HEK293 (cell line): Measurements from ENCODE around the gene CCDC170.

Source experiments
- CTCF ChIA-PET: fragments of 350-600 bp; formaldehyde crosslinking; extraction: SDS; loops from one replicate; lab custom pipeline; 2021; ENCODE audit warnings: antibody characterized with exemption; lab: Yijun Ruan, JAX
- POLR2A ChIA-PET: fragments of 300-600 bp; formaldehyde crosslinking; extraction: SDS; loops from one replicate; lab custom pipeline; 2020; ENCODE audit warnings: antibody characterized with exemption, inconsistent platforms; lab: Yijun Ruan, JAX
- H3K27ac ChIP-seq: fragments of 200-500 bp; sonication (Bioruptor generic); 2 replicates; pipeline ENCODE4 v1.5.1; 2014; ENCODE audit warnings: low read depth, low read length, control low read depth, inconsistent platforms; ENCODE audit errors: extremely low read depth
- H3K36me3 ChIP-seq, 2 experiments: fragments of 200-500 bp in 1 of 2; sonication (Bioruptor generic) in 1 of 2; 1 replicate in 1 of 2; 2 replicates in 1 of 2; pipeline ENCODE4 v1.5.1; 2014 to 2017; ENCODE audit warnings: inconsistent platforms in 2 of 2, low read length in 2 of 2; ENCODE audit not compliant: control insufficient read depth in 2 of 2, insufficient read depth in 1 of 2
- H3K4me1 ChIP-seq: fragments of 200-500 bp; sonication (Bioruptor generic); 2 replicates; pipeline ENCODE4 v1.5.1; 2014; ENCODE audit warnings: mild to moderate bottlenecking, low read length, inconsistent platforms; ENCODE audit not compliant: control insufficient read depth, insufficient read depth
- H3K4me3 ChIP-seq: 2 replicates; pipeline ENCODE4 v1.5.1; 2011; ENCODE audit warnings: low read depth, mild to moderate bottlenecking, control low read depth, low read length, moderate library complexity
- H3K9me3 ChIP-seq: fragments of 200-500 bp; sonication (Bioruptor generic); 2 replicates; pipeline ENCODE4 v1.5.1; 2014; ENCODE audit warnings: low read depth, low read length, inconsistent platforms; ENCODE audit not compliant: control insufficient read depth, insufficient read depth
- HOXC10 ChIP-seq: sonication (generic); formaldehyde crosslinking; IDR thresholded peaks from 2 replicates; pipeline ENCODE4 v1.8.1; 2023; ENCODE audit warnings: mild to moderate bottlenecking, missing genetic modification reagents
- IKZF3 ChIP-seq: fragments of 450-650 bp; IDR thresholded peaks from 2 replicates; pipeline ENCODE4 v1.5.0; 2018; ENCODE audit warnings: missing biosample characterization, mild to moderate bottlenecking, missing genetic modification characterization, moderate library complexity
- SCRT1 ChIP-seq: fragments of 450-650 bp; formaldehyde crosslinking; IDR thresholded peaks from 2 replicates; pipeline ENCODE4 v1.5.1; 2016; ENCODE audit warnings: missing biosample characterization, missing genetic modification characterization, borderline replicate concordance
- SP2 ChIP-seq: fragments of 450-650 bp; formaldehyde crosslinking; IDR thresholded peaks from 2 replicates; pipeline ENCODE4 v1.5.1; 2016; ENCODE audit warnings: missing biosample characterization, missing genetic modification characterization
- ZBTB17 ChIP-seq: fragments of 450-650 bp; formaldehyde crosslinking; IDR thresholded peaks from 2 replicates; pipeline ENCODE4 v1.5.1; 2016; ENCODE audit warnings: missing biosample characterization, missing genetic modification characterization
- ZFHX2 ChIP-seq: fragments of 450-650 bp; formaldehyde crosslinking; conservative IDR thresholded peaks from 2 replicates; pipeline ENCODE4 v1.5.1; 2016; ENCODE audit warnings: missing biosample characterization, missing genetic modification characterization
- ZFP41 ChIP-seq: fragments of 450-650 bp; formaldehyde crosslinking; IDR thresholded peaks from 2 replicates; pipeline ENCODE4 v1.5.1; 2016; ENCODE audit warnings: missing biosample characterization, missing genetic modification characterization, borderline replicate concordance
- ZIC2 ChIP-seq: fragments of 450-650 bp; formaldehyde crosslinking; IDR thresholded peaks from 2 replicates; pipeline ENCODE4 v1.5.1; 2016; ENCODE audit warnings: missing biosample characterization, missing genetic modification characterization
- ZNF112 ChIP-seq: fragments of 450-650 bp; formaldehyde crosslinking; IDR thresholded peaks from 2 replicates; pipeline ENCODE4 v1.5.0; 2017; ENCODE audit warnings: missing biosample characterization, missing genetic modification characterization
- ZNF114 ChIP-seq: fragments of 450-650 bp; formaldehyde crosslinking; IDR thresholded peaks from 2 replicates; pipeline ENCODE4 v1.5.0; 2017; ENCODE audit warnings: missing biosample characterization, missing genetic modification characterization
- ZNF169 ChIP-seq: fragments of 450-650 bp; formaldehyde crosslinking; IDR thresholded peaks from 2 replicates; pipeline ENCODE4 v1.5.1; 2016; ENCODE audit warnings: missing biosample characterization, missing genetic modification characterization
- ZNF221 ChIP-seq: fragments of 450-650 bp; formaldehyde crosslinking; IDR thresholded peaks from 2 replicates; pipeline ENCODE4 v1.5.1; 2017; ENCODE audit warnings: missing biosample characterization, missing genetic modification characterization, borderline replicate concordance
- ZNF350 ChIP-seq: fragments of 450-650 bp; formaldehyde crosslinking; IDR thresholded peaks from 2 replicates; pipeline ENCODE4 v1.5.0; 2017; ENCODE audit warnings: missing biosample characterization, mild to moderate bottlenecking, missing genetic modification characterization
- ZNF391 ChIP-seq: fragments of 450-650 bp; formaldehyde crosslinking; IDR thresholded peaks from 2 replicates; pipeline ENCODE4 v1.5.1; 2016; ENCODE audit warnings: low read depth, missing biosample characterization, missing genetic modification characterization, borderline replicate concordance
- ZNF416 ChIP-seq: fragments of 450-650 bp; formaldehyde crosslinking; IDR thresholded peaks from 2 replicates; pipeline ENCODE4 v1.5.1; 2016; ENCODE audit warnings: missing biosample characterization, missing genetic modification characterization
- ZNF473 ChIP-seq: fragments of 450-650 bp; formaldehyde crosslinking; IDR thresholded peaks from 2 replicates; pipeline ENCODE4 v1.5.1; 2017; ENCODE audit warnings: missing biosample characterization, missing genetic modification characterization
- ZNF560 ChIP-seq: fragments of 450-650 bp; formaldehyde crosslinking; IDR thresholded peaks from 2 replicates; pipeline ENCODE4 v1.5.1; 2017; ENCODE audit warnings: missing biosample characterization, missing genetic modification characterization, borderline replicate concordance
- ZNF600 ChIP-seq: fragments of 450-650 bp; formaldehyde crosslinking; IDR thresholded peaks from 2 replicates; pipeline ENCODE4 v1.5.1; 2016; ENCODE audit warnings: missing biosample characterization, missing genetic modification characterization
- ZNF610 ChIP-seq: fragments of 450-650 bp; formaldehyde crosslinking; IDR thresholded peaks from 2 replicates; pipeline ENCODE4 v1.5.1; 2016; ENCODE audit warnings: missing biosample characterization, missing genetic modification characterization, borderline replicate concordance
- ZNF629 ChIP-seq: fragments of 450-650 bp; formaldehyde crosslinking; IDR thresholded peaks from 2 replicates; pipeline ENCODE4 v1.5.1; 2017; ENCODE audit warnings: missing biosample characterization, missing genetic modification characterization
- ZNF776 ChIP-seq: fragments of 450-650 bp; formaldehyde crosslinking; IDR thresholded peaks from 2 replicates; pipeline ENCODE4 v1.5.0; 2017; ENCODE audit warnings: missing biosample characterization, missing genetic modification characterization, borderline replicate concordance
- ZSCAN30 ChIP-seq: fragments of 450-650 bp; IDR thresholded peaks from 2 replicates; pipeline ENCODE4 v1.5.1; 2018; ENCODE audit warnings: missing biosample characterization, mild to moderate bottlenecking, missing genetic modification characterization, moderate library complexity
- TF ChIP-seq, protein P1 (sequence below): fragments of 450-650 bp; formaldehyde crosslinking; IDR thresholded peaks from 2 replicates; pipeline ENCODE4 v1.5.1; 2016; ENCODE audit warnings: missing biosample characterization, missing genetic modification characterization
- TF ChIP-seq, protein P2 (sequence below): fragments of 450-650 bp; formaldehyde crosslinking; IDR thresholded peaks from 2 replicates; pipeline ENCODE4 v1.5.1; 2016; ENCODE audit warnings: missing biosample characterization, missing genetic modification characterization
- TF ChIP-seq, protein P3 (sequence below): fragments of 450-650 bp; formaldehyde crosslinking; IDR thresholded peaks from 2 replicates; pipeline ENCODE4 v1.5.1; 2017; ENCODE audit warnings: missing biosample characterization, missing genetic modification characterization
- TF ChIP-seq, protein P4 (sequence below): fragments of 450-650 bp; formaldehyde crosslinking; IDR thresholded peaks from 2 replicates; pipeline ENCODE4 v1.5.1; 2017; ENCODE audit warnings: missing biosample characterization, mild to moderate bottlenecking, missing genetic modification characterization, moderate library complexity

The CCDC170 gene

DNA sequence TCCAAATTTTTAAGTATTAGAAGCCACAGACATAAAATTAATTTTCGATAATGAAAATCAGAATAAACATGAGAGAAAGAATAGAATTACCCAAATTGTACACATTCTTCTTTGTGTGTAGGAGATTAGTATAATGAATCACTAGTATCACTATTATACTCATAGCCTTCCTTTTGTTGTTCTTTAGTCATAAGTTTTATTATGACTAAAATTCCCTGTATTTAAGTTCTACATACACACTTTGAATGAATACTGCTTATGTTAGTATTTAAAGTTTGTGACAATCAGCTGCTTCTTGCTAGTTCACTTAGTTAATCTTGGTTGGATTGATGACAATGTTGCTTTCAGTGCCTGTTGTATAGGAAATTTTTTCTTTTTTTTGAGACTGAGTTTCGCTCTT is 72.7 kb downstream of the CCDC170 start:
- Histone ChIP-seq H3K4me1 (no peaks in the 10 kb centered on the region), H3K27ac (no peak overlapping the region), H3K36me3 (no peaks in the 10 kb centered on the region), H3K9me3 (no peaks in the 10 kb centered on the region), H3K4me3 (no peak overlapping the region)
- CTCF ChIA-PET, result interaction anchor here (1.1 kb wide), 1 partner anchor 81 kb away, joined by 3 read pairs; no protein-coding TSS in a partner anchor
- TF ChIP-seq, protein P1, sequence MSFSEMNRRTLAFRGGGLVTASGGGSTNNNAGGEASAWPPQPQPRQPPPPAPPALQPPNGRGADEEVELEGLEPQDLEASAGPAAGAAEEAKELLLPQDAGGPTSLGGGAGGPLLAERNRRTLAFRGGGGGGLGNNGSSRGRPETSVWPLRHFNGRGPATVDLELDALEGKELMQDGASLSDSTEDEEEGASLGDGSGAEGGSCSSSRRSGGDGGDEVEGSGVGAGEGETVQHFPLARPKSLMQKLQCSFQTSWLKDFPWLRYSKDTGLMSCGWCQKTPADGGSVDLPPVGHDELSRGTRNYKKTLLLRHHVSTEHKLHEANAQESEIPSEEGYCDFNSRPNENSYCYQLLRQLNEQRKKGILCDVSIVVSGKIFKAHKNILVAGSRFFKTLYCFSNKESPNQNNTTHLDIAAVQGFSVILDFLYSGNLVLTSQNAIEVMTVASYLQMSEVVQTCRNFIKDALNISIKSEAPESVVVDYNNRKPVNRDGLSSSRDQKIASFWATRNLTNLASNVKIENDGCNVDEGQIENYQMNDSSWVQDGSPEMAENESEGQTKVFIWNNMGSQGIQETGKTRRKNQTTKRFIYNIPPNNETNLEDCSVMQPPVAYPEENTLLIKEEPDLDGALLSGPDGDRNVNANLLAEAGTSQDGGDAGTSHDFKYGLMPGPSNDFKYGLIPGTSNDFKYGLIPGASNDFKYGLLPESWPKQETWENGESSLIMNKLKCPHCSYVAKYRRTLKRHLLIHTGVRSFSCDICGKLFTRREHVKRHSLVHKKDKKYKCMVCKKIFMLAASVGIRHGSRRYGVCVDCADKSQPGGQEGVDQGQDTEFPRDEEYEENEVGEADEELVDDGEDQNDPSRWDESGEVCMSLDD (tag by site-specific recombination), result no peak
- TF ChIP-seq IKZF3 (tag by site-specific recombination), result no peak
- no peak for TF ChIP-seq ZNF560 (tag by site-specific recombination)
- TF ChIP-seq ZIC2, result no peak
- TF ChIP-seq, protein P2, sequence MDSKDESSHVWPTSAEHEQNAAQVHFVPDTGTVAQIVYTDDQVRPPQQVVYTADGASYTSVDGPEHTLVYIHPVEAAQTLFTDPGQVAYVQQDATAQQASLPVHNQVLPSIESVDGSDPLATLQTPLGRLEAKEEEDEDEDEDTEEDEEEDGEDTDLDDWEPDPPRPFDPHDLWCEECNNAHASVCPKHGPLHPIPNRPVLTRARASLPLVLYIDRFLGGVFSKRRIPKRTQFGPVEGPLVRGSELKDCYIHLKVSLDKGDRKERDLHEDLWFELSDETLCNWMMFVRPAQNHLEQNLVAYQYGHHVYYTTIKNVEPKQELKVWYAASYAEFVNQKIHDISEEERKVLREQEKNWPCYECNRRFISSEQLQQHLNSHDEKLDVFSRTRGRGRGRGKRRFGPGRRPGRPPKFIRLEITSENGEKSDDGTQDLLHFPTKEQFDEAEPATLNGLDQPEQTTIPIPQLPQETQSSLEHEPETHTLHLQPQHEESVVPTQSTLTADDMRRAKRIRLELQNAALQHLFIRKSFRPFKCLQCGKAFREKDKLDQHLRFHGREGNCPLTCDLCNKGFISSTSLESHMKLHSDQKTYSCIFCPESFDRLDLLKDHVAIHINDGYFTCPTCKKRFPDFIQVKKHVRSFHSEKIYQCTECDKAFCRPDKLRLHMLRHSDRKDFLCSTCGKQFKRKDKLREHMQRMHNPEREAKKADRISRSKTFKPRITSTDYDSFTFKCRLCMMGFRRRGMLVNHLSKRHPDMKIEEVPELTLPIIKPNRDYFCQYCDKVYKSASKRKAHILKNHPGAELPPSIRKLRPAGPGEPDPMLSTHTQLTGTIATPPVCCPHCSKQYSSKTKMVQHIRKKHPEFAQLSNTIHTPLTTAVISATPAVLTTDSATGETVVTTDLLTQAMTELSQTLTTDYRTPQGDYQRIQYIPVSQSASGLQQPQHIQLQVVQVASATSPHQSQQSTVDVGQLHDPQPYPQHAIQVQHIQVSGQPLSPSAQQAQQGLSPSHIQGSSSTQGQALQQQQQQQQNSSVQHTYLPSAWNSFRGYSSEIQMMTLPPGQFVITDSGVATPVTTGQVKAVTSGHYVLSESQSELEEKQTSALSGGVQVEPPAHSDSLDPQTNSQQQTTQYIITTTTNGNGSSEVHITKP (tag by site-specific recombination), result no peak
- no peak for TF ChIP-seq ZNF112 (tag by site-specific recombination)
- no peak for TF ChIP-seq ZFHX2 (tag by site-specific recombination)
- no peak for TF ChIP-seq HOXC10 (CRISPR knock-in tag)
- no peak for TF ChIP-seq ZNF391 (tag by site-specific recombination)
- no peak for TF ChIP-seq ZNF600 (tag by site-specific recombination)
- TF ChIP-seq ZNF114 (tag by site-specific recombination), result no peak
- TF ChIP-seq ZNF610 (tag by site-specific recombination), result no peak
- no peak for TF ChIP-seq SCRT1 (tag by site-specific recombination)
- no peak for TF ChIP-seq ZNF169 (tag by site-specific recombination)
- TF ChIP-seq ZNF473 (tag by site-specific recombination), result no peak
- TF ChIP-seq, protein P3, sequence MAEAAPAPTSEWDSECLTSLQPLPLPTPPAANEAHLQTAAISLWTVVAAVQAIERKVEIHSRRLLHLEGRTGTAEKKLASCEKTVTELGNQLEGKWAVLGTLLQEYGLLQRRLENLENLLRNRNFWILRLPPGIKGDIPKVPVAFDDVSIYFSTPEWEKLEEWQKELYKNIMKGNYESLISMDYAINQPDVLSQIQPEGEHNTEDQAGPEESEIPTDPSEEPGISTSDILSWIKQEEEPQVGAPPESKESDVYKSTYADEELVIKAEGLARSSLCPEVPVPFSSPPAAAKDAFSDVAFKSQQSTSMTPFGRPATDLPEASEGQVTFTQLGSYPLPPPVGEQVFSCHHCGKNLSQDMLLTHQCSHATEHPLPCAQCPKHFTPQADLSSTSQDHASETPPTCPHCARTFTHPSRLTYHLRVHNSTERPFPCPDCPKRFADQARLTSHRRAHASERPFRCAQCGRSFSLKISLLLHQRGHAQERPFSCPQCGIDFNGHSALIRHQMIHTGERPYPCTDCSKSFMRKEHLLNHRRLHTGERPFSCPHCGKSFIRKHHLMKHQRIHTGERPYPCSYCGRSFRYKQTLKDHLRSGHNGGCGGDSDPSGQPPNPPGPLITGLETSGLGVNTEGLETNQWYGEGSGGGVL (tag by site-specific recombination), result no peak
- TF ChIP-seq ZNF221, result no peak
- TF ChIP-seq ZNF416 (tag by site-specific recombination), result no peak
- POLR2A ChIA-PET, result no interaction called here

DNA sequence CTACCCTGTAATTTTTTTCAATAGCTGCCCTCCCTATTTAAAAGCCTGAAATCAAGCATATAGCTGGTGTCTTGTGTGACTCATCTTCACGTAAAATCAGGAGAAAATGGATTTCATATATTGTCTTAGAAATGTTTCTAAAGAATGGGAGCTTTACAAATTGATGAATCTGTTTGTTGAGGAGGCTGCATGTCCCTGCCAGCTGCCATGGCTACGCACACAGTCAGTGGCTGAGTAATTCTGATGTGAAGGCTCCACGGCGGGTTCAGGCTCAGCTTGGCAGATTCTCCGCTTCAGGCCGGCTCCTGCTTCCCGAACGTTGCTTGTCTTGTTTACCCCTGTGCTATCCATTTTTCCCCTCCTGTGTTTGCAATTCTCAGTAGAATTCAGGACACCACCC is 82.8 kb downstream of the CCDC170 start:
- Histone ChIP-seq H3K36me3 (no peaks in the 10 kb centered on the region), H3K9me3 (no peaks in the 10 kb centered on the region), H3K4me3 (no peak overlapping the region), H3K27ac (no peak overlapping the region), H3K4me1 (no peaks in the 10 kb centered on the region)
- TF ChIP-seq ZFP41 (tag by site-specific recombination) (no peak), ZNF776 (tag by site-specific recombination) (no peak), ZNF112 (tag by site-specific recombination) (no peak), ZNF350 (tag by site-specific recombination) (no peak), ZSCAN30 (tag by site-specific recombination) (no peak), SP2 (tag by site-specific recombination) (no peak), ZNF629 (no peak), ZBTB17 (no peak)
- TF ChIP-seq, protein P4, sequence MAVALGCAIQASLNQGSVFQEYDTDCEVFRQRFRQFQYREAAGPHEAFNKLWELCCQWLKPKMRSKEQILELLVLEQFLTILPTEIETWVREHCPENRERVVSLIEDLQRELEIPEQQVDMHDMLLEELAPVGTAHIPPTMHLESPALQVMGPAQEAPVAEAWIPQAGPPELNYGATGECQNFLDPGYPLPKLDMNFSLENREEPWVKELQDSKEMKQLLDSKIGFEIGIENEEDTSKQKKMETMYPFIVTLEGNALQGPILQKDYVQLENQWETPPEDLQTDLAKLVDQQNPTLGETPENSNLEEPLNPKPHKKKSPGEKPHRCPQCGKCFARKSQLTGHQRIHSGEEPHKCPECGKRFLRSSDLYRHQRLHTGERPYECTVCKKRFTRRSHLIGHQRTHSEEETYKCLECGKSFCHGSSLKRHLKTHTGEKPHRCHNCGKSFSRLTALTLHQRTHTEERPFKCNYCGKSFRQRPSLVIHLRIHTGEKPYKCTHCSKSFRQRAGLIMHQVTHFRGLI (tag by site-specific recombination), result no peak
- POLR2A ChIA-PET, result no interaction called here
- CTCF ChIA-PET, result interaction anchor here (0.7 kb wide), 1 partner anchor 53 kb away, joined by 3 read pairs; no protein-coding TSS in a partner anchor
